SH-SY5Y (cell line): ENCODE measurements around the gene MGAT4A.

Experiments
- GATA2 ChIP-seq: IDR thresholded peaks from 2 replicates; pipeline ENCODE4 v1.6.1; 2011; ENCODE audit warnings: mild to moderate bottlenecking, low read depth, low read length
- GATA3 ChIP-seq: IDR thresholded peaks from 2 replicates; pipeline ENCODE4 v1.6.1; 2011; ENCODE audit warnings: low read depth, mild to moderate bottlenecking, low read length, moderate library complexity

GRCh38 chr2:98592565-98592964 is 138.4 kb downstream of the MGAT4A start:
- TF ChIP-seq GATA3 = no peak
- TF ChIP-seq GATA2 = no peak
